ENCODE measurements around the gene CIB4.

CIB4 gene

GRCh38 chr2:26640781-26641564 lies at the start of gene CIB4:
Gene CIB4 (minus strand): TSS chr2:26641366. CDS start chr2:26641314, 52 bp downstream.
- no peak for DNase-seq

DNA sequence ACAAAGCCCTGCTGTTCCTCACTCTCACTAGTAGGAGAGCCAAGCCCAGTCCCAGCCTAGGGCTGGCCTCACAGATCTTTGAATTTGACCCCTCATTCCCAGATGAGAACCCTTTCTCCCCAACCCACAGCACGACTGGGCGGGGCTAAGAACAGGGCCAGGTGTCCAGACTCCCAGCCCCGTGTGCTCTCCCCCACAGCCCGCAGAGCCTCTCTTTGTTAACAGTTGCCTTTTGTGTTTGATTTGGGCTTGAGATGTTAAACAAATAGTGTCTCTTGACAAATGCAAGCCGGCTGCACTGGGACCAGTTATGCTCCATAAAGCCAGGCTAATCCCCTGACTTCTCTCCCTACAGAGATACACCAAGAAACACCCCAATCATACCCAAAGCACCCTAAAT lies 46.6 kb upstream of the CIB4 start:
- DNase-seq, result no peak

- DNase-seq, result no peak
Observed at GRCh38 chr2:26687328-26687727, 46.2 kb upstream of the CIB4 start.

DNA sequence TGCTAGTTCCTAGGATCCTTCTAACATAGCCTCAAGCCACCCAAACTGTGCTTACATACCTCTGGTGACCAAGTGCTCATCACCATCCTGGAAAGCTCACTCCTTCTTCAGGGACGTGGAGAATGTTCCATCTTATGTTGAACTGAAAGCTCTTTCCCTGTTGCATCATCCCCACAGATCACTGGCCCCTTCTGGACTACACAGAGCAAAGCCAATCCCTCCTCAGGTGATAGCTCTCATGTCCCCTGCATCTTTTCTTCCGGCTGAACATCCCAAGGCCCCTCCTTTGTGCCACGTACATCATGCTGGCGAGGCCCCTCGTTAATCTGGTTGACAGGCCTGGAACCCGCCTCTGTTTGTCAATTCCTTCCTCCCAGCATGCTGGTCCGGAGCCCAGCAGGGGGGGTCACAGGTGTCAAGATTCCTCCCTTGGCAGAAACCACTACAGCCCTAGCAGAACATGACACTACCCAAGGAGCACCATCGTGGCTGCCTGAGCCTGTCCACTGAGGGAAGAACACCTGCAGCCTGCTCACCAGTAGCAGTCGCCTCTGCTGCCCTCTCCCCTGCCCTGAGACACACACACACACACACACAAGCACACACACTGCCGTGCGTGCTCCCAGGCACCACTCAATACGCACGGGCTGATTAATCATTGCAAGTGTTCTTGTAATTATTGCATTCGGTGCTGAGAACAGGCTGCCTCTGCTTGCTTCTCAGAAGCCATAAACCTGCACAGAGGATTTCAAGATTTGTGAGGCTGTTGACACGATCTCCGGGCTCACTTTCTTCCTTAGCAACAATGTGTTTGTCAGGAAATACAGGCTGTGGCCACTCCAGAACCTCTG lies 45.0 kb upstream of the CIB4 start:
- DNase-seq, result no peak

DNA sequence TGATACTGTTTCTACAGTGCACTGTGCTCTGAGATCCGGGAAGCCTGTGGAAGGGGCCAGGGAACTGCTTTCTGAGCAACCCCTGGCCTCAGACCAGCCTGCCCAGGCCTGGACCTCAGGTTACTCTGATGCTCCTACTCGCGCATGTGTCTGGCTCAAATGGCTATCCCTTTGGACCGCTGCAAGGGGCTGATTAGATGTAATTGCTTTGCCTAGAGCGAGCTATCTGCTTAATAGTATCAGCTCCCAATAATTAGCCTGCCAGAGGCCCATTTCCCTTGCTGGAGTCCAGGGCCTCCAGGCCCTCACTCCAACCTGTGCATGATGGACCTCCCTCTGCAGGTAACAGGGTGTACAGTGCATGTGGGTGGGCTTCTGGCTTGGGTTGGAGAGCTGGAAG lies 44.2 kb upstream of the CIB4 start:
- DNase-seq, result no peak

GRCh38 chr2:26683583-26683982 lies 42.4 kb upstream of the CIB4 start:
- DNase-seq, result no peak

- no peak for DNase-seq
Observed at GRCh38 chr2:26682155-26682554, 41.0 kb upstream of the CIB4 start.

DNA sequence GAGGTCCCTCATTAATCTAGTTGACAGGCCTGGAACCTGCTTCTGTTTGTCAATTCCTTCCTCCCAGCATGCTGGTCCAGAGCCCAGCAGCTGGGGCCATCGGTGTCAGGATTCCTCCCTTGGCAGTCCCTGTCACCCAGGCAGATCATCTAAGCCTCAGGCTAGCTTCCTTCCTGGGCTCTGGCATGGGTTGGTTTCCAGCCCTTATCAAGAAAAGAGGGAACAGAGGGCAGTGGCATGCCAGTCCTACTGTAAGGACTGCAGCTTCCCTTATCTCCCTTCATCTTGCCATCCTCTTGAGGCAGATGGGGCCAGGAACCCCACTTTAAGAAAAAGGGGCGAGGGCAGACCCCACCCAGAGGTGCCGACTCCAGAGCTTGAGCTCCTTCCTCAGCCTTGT lies 40.5 kb upstream of the CIB4 start:
- DNase-seq, result no peak

GRCh38 chr2:26679867-26680266 lies 38.7 kb upstream of the CIB4 start:
- no peak for DNase-seq

DNA sequence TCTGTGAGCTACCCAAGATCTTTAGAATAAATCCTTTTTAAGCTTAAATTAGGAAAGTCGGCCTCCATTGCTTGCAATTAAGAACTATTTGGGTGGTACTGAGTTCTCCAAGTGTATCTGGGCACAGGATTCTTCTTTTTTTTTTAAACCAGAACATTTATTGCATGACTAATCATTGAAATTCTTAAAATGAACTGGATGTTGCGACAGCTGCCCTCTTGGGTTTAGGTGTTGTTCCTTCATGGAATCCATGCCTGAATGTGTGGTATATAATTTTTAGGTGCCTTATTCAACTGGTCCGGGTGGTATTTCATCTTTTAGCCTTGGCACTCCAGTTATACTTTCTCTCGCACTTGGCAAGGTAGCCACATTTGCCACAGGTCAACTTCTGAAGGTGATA lies 36.9 kb upstream of the CIB4 start:
- DNase-seq, result no peak

DNA sequence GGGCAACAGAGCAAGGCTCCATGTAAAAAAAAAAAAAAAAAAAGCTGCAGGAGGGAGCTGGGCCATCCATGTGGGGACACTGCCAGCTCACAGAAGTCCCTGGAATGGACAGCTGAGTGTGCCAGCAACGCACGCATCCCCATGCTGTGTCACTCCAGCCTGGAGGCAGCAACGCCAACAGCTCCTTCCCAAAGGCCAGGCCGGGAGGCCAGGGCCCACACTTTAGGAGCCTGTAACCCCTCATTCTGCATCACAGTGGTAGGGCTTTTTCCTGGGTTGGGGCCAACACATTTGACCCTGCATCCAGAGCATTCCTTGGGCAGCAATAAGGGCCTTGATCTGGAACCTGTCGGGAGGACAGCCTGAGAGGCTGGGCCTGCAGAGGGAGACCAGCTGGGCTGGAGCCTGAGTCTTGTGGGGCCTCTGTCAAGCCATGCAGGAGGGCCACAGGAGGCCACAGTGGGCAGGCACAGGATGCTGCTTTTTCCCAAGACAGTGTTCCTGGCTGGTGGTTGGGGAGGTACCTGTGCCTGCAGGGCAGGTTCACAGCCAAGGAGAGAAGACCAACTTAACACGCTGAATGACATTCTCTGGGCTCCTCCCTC lies 34.6 kb upstream of the CIB4 start:
- DNase-seq, result no peak

DNA sequence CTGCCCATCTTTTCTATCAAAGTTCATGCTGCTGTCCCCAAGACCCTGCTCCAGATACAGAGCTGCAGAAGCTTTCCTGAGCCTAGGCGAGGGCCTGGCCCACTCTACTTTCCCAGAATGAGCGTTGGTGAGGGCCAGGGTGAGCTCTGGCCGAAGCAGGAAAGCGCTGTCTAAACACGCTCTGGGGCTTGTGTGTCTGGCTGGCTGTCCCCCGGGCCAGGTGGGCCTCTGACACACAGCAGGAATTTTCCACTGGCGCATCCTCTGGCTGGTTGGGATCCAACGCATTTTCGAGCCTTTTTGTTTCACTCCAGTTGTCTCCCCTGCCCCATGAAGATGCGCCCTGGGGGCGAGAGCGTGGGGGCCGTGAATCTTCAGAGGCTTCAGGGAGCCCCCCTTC lies 33.6 kb upstream of the CIB4 start:
- DNase-seq, result no peak

GRCh38 chr2:26674002-26674751 lies 33.0 kb upstream of the CIB4 start:
- DNase-seq, result no peak

DNA sequence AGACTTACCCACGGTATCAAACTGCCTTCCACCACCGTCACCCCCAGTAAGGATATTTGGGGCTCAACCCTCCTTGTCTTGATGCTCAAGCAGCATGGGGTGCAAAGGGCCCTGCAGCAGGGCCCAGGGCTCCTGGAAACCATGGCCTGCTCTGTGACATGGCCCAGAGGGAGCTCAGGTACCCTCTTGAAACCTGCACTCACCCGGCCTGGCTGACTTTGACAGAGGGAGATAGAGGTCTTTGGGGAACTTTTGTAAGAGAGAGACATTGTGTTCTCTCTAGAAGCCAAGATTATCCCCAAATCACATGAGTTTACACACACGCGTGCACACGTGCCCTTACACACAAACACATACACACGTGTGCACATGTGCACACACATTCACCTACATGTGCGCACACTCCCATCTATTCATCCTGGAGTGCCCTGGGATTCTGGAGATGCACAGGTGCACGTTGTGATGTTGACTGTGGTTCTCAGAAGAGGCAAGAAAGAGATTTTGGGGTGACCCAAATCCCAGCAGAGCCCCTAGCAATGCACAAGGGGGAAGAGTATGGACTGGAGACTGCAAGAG lies 31.7 kb upstream of the CIB4 start:
- no peak for DNase-seq

DNA sequence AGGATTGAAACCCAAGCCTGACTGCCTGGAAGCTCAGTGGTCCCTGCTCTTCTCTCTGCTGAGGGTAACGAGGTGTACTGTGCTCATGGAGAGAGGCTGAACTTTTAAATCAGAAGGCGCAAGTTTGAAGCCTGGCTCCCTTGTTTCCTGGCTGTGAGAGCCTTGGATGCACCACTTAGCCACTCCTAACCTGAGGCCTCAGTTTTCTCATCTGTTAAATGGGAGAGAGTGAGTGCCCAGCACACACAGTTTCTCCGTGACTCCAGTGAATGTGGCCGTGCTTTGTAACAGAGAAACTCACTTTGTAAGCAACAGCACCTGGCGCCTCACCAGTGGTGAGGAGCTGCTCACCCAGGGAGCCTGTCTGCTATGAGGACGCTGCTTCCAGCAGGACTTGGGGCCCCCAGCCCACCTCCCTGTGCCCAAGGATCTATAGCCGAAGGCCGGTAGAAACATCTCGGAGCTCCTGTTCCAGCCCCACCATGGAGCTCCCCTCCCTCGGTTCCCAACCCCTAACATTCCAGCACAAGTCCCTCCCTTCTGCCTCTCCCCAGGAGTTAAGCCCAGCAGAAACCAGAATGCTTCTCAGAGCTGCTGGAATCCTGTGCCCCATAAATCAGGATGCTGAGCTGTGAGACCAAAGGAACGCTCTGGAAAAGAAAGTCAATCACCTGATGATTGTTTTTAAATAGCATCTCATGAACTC lies 31.1 kb upstream of the CIB4 start:
- DNase-seq, result no peak

GRCh38 chr2:26671691-26672090 lies 30.5 kb upstream of the CIB4 start:
- no peak for DNase-seq

- no peak for DNase-seq
Observed at GRCh38 chr2:26670931-26671460, 29.8 kb upstream of the CIB4 start.

DNA sequence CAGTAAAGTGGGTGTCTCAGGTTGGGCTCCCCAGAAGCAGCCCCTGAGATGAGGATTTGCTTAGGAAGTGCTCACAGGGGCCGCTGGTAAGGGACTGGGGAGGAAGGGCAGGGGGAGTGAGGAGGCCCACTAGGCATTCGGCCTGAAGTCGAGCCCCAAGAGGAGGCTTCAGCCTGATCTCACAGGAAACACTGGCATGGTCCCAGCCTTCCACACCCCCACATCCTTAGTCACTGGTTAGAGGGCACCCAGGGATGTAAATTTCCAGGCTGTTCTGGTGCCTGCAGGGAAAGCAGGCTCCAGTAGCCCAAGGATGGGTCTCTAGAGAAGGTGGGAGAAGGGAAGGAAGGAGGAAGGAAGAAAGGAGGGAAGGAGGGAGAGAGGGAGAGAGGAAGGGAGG lies 29.0 kb upstream of the CIB4 start:
- DNase-seq, result no peak

DNA sequence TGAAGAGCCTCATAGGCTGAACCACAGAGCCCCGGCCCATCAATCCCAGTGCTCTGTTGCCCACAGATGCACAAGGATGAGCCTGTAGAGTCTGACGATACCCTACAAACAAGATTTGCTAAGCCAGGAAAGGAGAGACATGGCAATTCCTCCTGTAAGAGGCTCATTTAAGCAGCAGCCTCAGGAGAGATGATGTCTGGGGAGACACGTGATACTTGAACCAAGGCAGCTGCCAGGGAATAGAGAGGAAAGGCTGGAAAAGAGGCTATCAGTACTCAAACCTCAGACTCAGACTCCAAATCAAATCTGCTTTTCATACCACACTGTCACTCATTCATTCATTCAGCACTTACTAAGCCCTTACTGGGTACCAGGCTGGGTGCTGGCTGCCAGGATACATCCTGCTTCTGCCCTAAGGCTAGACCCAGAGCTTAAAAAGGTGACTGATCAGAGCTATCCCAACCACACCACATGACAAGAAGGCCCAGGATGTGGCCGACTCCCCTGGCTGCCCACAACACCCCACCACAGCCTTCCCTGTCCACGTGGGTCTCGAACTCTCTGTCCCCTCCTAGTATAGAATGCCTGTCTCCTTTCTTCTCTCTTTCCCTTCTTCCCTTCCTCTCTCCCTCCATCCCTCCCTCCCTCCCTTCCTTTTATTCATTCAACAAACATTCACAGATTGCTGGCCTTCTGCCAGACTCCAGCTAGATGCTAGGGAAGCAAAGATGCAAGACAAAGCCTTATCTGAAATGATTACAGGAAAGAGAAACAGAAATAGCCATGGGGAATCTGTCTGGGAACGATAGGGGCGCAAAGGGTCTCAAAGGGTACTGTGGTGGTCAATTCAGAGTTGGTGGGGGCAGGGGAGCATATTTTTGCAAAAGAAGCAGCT lies 27.9 kb upstream of the CIB4 start:
- no peak for DNase-seq
